H1 (cell line): Measurements from ENCODE around the gene TLE5. TPM values are rescaled to one million over a fixed set of nuclear protein-coding genes. Genes with fewer than 3 reads are reported as not detected.
A peak's percentile ranks its signal among the peaks of the same experiment; 100 is the strongest.

Experiments
- CTCF ChIA-PET: fragments of 300-600 bp; sonication (Branson Sonifier 250); formaldehyde crosslinking; loops from one replicate; lab custom pipeline; 2021; ENCODE audit not compliant: partially characterized antibody; lab: Charles Lee
- POLR2A ChIA-PET: fragments of 300-600 bp; sonication (Branson Sonifier 250); formaldehyde crosslinking; loops from one replicate; lab custom pipeline; 2021; ENCODE audit warnings: inconsistent platforms; ENCODE audit not compliant: partially characterized antibody; lab: Charles Lee
- DNase-seq, 2 experiments: peaks; one replicate each; pipeline versions ENCODE4 v3.0.0 to v3.0.0-alpha.2; 2010 to 2022; ENCODE audit warnings: low spot score in 2 of 2, low read depth in 1 of 2, mixed read lengths in 1 of 2
- FAIRE-seq: peaks from 2 replicates; lab custom pipeline; 2011; peaks lifted over from hg19 to GRCh38; lab: Jason Lieb, UNC
- H2AFZ ChIP-seq: 2 replicates; pipeline ENCODE4 v1.8.1; 2012; ENCODE audit warnings: low read length, inconsistent platforms
- H2AK5ac ChIP-seq: 2 replicates; pipeline ENCODE4 v1.6.1; 2013; ENCODE audit warnings: low read depth, low read length
- H2BK120ac ChIP-seq: replicated peaks from 2 replicates; pipeline ENCODE3; 2013; ENCODE audit warnings: low read depth, low read length, inconsistent platforms
- H2BK12ac ChIP-seq: 2 replicates; pipeline ENCODE4 v1.6.1; 2013; ENCODE audit warnings: low read depth, low read length
- H2BK15ac ChIP-seq: 2 replicates; pipeline ENCODE4 v1.6.1; 2013; ENCODE audit warnings: low read length
- H2BK20ac ChIP-seq: 2 replicates; pipeline ENCODE4 v1.6.1; 2013; ENCODE audit warnings: low read length
- H2BK5ac ChIP-seq: 2 replicates; pipeline ENCODE4 v1.6.1; 2013; ENCODE audit warnings: low read depth, low read length
- H3K14ac ChIP-seq: 2 replicates; pipeline ENCODE4 v1.6.1; 2013; ENCODE audit warnings: inconsistent platforms; ENCODE audit not compliant: insufficient read length
- H3K18ac ChIP-seq: 2 replicates; pipeline ENCODE4 v1.6.1; 2013; ENCODE audit warnings: low read length; ENCODE audit errors: extremely low read depth
- H3K23ac ChIP-seq: 2 replicates; pipeline ENCODE4 v1.6.1; 2013; ENCODE audit warnings: inconsistent platforms; ENCODE audit not compliant: insufficient read length
- H3K23me2 ChIP-seq: 2 replicates; pipeline ENCODE4 v1.6.1; 2013; ENCODE audit warnings: low read depth, low read length
- H3K27ac ChIP-seq: 2 replicates; pipeline ENCODE4 v1.6.1; 2011; ENCODE audit warnings: low read depth, low read length, inconsistent platforms
- H3K27me3 ChIP-seq, 4 experiments: replicated peaks in 1 of 4; 1 replicate in 1 of 4; 2 replicates in 3 of 4; pipeline versions ENCODE4 v1.6.1 to v1.8.1; 2011 to 2013; ENCODE audit warnings: low read length in 3 of 4, mild to moderate bottlenecking in 3 of 4, inconsistent platforms in 2 of 4, mixed read lengths in 2 of 4, moderate library complexity in 1 of 4; ENCODE audit not compliant: control insufficient read depth in 3 of 4, insufficient read depth in 3 of 4; ENCODE audit errors: extremely low read depth in 1 of 4
- H3K36me3 ChIP-seq, 4 experiments: 2 replicates each; pipeline versions ENCODE4 v1.6.1 to v1.8.1; 2011 to 2013; ENCODE audit warnings: mild to moderate bottlenecking in 4 of 4, low read length in 3 of 4, moderate library complexity in 2 of 4, control low read depth in 1 of 4, inconsistent platforms in 1 of 4; ENCODE audit not compliant: insufficient read depth in 4 of 4, control insufficient read depth in 2 of 4
- H3K4ac ChIP-seq: replicated peaks from 2 replicates; pipeline ENCODE3; 2013; ENCODE audit warnings: low read length, low read depth, mixed read lengths, inconsistent platforms; ENCODE audit not compliant: insufficient read length
- H3K4me1 ChIP-seq, 4 experiments: replicated peaks in 1 of 4; 1 replicate in 1 of 4; 2 replicates in 3 of 4; pipeline versions ENCODE4 v1.6.1 to v1.8.1; 2011 to 2013; ENCODE audit warnings: low read length in 3 of 4, inconsistent platforms in 2 of 4, mixed read lengths in 1 of 4; ENCODE audit not compliant: insufficient read depth in 4 of 4, control insufficient read depth in 3 of 4
- H3K4me2 ChIP-seq, 2 experiments: 2 replicates each; pipeline versions ENCODE4 v1.6.1 to v1.8.1; 2011 to 2013; ENCODE audit warnings: low read depth in 2 of 2, low read length in 2 of 2, control low read depth in 1 of 2, inconsistent platforms in 1 of 2, mild to moderate bottlenecking in 1 of 2; ENCODE audit not compliant: insufficient read depth in 1 of 2
- H3K4me3 ChIP-seq, 4 experiments: fragments of 200-600, 300-600 bp in 1 of 4; sonication (generic), shearing (Covaris generic), sonication (Bioruptor Twin) in 1 of 4; 2 replicates each; pipeline versions ENCODE4 v1.5.1 to v1.8.1; 2011 to 2016; ENCODE audit warnings: low read length in 4 of 4, low read depth in 3 of 4, control low read depth in 2 of 4, inconsistent platforms in 2 of 4, mild to moderate bottlenecking in 2 of 4, mixed read lengths in 1 of 4, moderate library complexity in 1 of 4; ENCODE audit not compliant: insufficient read depth in 2 of 4; ENCODE audit errors: extremely low read depth in 1 of 4
- H3K56ac ChIP-seq: replicated peaks from 2 replicates; pipeline ENCODE3; 2013; ENCODE audit warnings: low read depth, mild to moderate bottlenecking, mixed read lengths, low read length, inconsistent platforms; ENCODE audit not compliant: insufficient read length
- H3K79me1 ChIP-seq: 2 replicates; pipeline ENCODE4 v1.6.1; 2013; ENCODE audit warnings: low read depth, low read length, control low read depth
- H3K79me2 ChIP-seq, 2 experiments: 2 replicates each; pipeline versions ENCODE4 v1.6.1 to v1.8.1; 2012 to 2013; ENCODE audit warnings: low read length in 2 of 2, mild to moderate bottlenecking in 2 of 2, inconsistent platforms in 1 of 2; ENCODE audit not compliant: insufficient read depth in 2 of 2, control insufficient read depth in 1 of 2
- H3K9ac ChIP-seq, 4 experiments: replicated peaks in 1 of 4; 1 replicate in 1 of 4; 2 replicates in 3 of 4; pipeline versions ENCODE4 v1.6.1 to v1.8.1; 2011 to 2013; ENCODE audit warnings: low read depth in 3 of 4, low read length in 3 of 4, control low read depth in 2 of 4, mild to moderate bottlenecking in 2 of 4, moderate library complexity in 2 of 4, inconsistent platforms in 1 of 4; ENCODE audit errors: extremely low read depth in 1 of 4
- H3K9me3 ChIP-seq, 2 experiments: 2 replicates each; pipeline versions ENCODE4 v1.6.1 to v1.8.1; 2012 to 2013; ENCODE audit warnings: mild to moderate bottlenecking in 2 of 2, moderate library complexity in 2 of 2, control low read depth in 1 of 2, inconsistent platforms in 1 of 2, low read depth in 1 of 2, low read length in 1 of 2, mixed read lengths in 1 of 2; ENCODE audit not compliant: insufficient read depth in 2 of 2
- H4K20me1 ChIP-seq, 2 experiments: replicated peaks in 1 of 2; 2 replicates each; pipeline versions ENCODE3 to v1.8.1; 2011 to 2013; ENCODE audit warnings: inconsistent platforms in 2 of 2, low read length in 2 of 2, mild to moderate bottlenecking in 1 of 2; ENCODE audit not compliant: insufficient read depth in 2 of 2, control insufficient read depth in 1 of 2
- H4K5ac ChIP-seq: 2 replicates; pipeline ENCODE4 v1.6.1; 2013; ENCODE audit warnings: low read length, low read depth, mixed read lengths, inconsistent platforms; ENCODE audit not compliant: insufficient read length
- H4K8ac ChIP-seq: 2 replicates; pipeline ENCODE4 v1.8.0; 2013; ENCODE audit warnings: mild to moderate bottlenecking, moderate library complexity, low read length, inconsistent platforms; ENCODE audit not compliant: insufficient read depth; ENCODE audit errors: extremely low read depth
- H4K91ac ChIP-seq: replicated peaks from 2 replicates; pipeline ENCODE3; 2013; ENCODE audit warnings: low read length, mixed read lengths, inconsistent platforms; ENCODE audit not compliant: insufficient read length
- CBX8 ChIP-seq: fragments of 300-800, 300-1000 bp; sonication (generic); IDR thresholded peaks from 2 replicates; pipeline ENCODE4 v1.7.1; 2016; ENCODE audit warnings: low read depth, low read length, borderline replicate concordance
- TAF1 ChIP-seq: IDR thresholded peaks from 2 replicates; pipeline ENCODE4 v1.6.1; 2011; ENCODE audit warnings: mild to moderate bottlenecking, low read depth, low read length
- TBP ChIP-seq: IDR thresholded peaks from 2 replicates; pipeline ENCODE4 v1.6.1; 2011; ENCODE audit warnings: low read depth, low read length, improper control_type of control experiment
- WGBS, 2 experiments: shearing (Covaris generic) in 1 of 2; methylation state at CpG; one replicate each; pipeline versions ENCODE4 v1.1.6 to v1.1.7; 2013 to 2015; ENCODE audit warnings: low lambda C conversion rate in 2 of 2, mixed read lengths in 2 of 2, inconsistent platforms in 1 of 2, low coverage in 1 of 2, missing lambda C conversion rate in 1 of 2; ENCODE audit not compliant: insufficient replicate concordance in 2 of 2, insufficient coverage in 1 of 2, insufficient read length in 1 of 2; ENCODE audit errors: extremely low coverage in 1 of 2, missing lambda C conversion rate in 1 of 2; 5-methylcytosine and 5-hydroxymethylcytosine counted together
- polyA plus RNA-seq, 7 experiments: library from polyadenylated mRNA; depleted of rRNA in 3 of 7; stranded (reverse) in 5 of 7; unstranded in 2 of 7; fragments of >200 nt in 5 of 7; fragments of 200-250 nt in 2 of 7; gene quantifications; 1 replicate in 5 of 7; 2 replicates in 1 of 7; 4 replicates in 1 of 7; pipeline versions ENCODE4 v1.2.1 to v1.2.3, GENCODE V29; 2011 to 2013; ENCODE audit warnings: missing spikeins in 2 of 7, mixed read lengths in 2 of 7
- total RNA-seq: library from RNA; stranded (reverse); fragmentation: NEBNext Ultra II Directional; extraction: Animal tissue kit (Norgen Biotek cat#: 25700); gene quantifications from 2 replicates; pipeline ENCODE4 v1.2.1, GENCODE V29; 2021

Gene TLE5
- total and polyA plus RNA-seq, 2 of the 8 experiments (the other 6 are each of a cell fraction or from before 2014, with no cell fraction given): 187 to 285 TPM

- FAIRE-seq: no peak
- Histone ChIP-seq H3K4ac (peak within 1 kb of the TSS; percentile 44), H3K79me2 (no peaks in the 10 kb centered on the region), H3K23ac (no peak within 1 kb of the TSS), H3K79me1 (no peaks in the 10 kb centered on the region), H2BK120ac (no peak within 1 kb of the TSS), H2BK5ac (no peak within 1 kb of the TSS), H2BK12ac (no peak within 1 kb of the TSS), H3K9me3 (no peaks in the 10 kb centered on the region), H4K8ac (no peak within 1 kb of the TSS; the same call in none of the 2 replicates), H4K91ac (no peak within 1 kb of the TSS), H3K4me2 (peak within 1 kb of the TSS; percentile 57 to 63), H3K27me3 (peaks cover 13 to 66% (median 51%) of the 10 kb centered on the region in 4 experiments), H4K5ac (no peak within 1 kb of the TSS), H3K27ac (no peak within 1 kb of the TSS), H3K14ac (no peak within 1 kb of the TSS), H2BK15ac (no peak within 1 kb of the TSS), H2AK5ac (no peak within 1 kb of the TSS; the same call in 1 of the 2 replicates), H3K56ac (no peak within 1 kb of the TSS), H3K23me2 (peaks cover 9% of the 10 kb centered on the region; the same call in 1 of the 2 replicates), H3K36me3 (no peaks in the 10 kb centered on the region), H3K18ac (peak within 1 kb of the TSS; percentile 83), H2AFZ (no peak within 1 kb of the TSS), H3K4me1 (peaks cover 0 to 18% (median 13%) of the 10 kb centered on the region in 4 experiments; a peak in 6 of 7 replicates), H3K4me3 (peak within 1 kb of the TSS; percentile 32 to 71 (median 37)), H2BK20ac (no peak within 1 kb of the TSS), H4K20me1 (peaks cover 0 to 4% of the 10 kb centered on the region in 2 experiments), H3K9ac (no peak within 1 kb of the TSS)
- POLR2A ChIA-PET: interaction anchor here (1.0 to 1.1 kb wide), 2 partner anchors 43 to 56 kb away, joined by 3 read pairs; no protein-coding TSS in a partner anchor
- CTCF ChIA-PET: interaction anchor here (1.4 to 2.9 kb wide), 2 partner anchors 66 to 67 kb away, joined by 3 to 8 read pairs; no protein-coding TSS in a partner anchor
- TF ChIP-seq CBX8: no peak
- TF ChIP-seq TAF1: no peak
- TF ChIP-seq TBP: no peak
- DNase-seq: no peak
- 21% methylated on average over 3 of the region's 85 CpGs; no CpG with 5 or more reads in 1 of the 2 experiments for WGBS, 2 experiments
Measured at GRCh38 chr19:3029065-3029923, 33.0 kb downstream of the TLE5 start, which contains the start of gene TLE2. Gene TLE2, minus strand, starts transcription at chr19:3029280. Its CDS starts 376 bp downstream, at chr19:3028904.
